AG09319 (cell line): ENCODE results near the gene FHIT.

Experiments used
- DNase-seq: peaks from one replicate; pipeline ENCODE4 v3.0.0-alpha.2; 2010; ENCODE audit warnings: low read depth; ENCODE audit errors: extremely low read depth
- TF ChIP-seq, protein P1 (sequence below): IDR thresholded peaks from 2 replicates; pipeline ENCODE4 v1.5.1; 2011; ENCODE audit warnings: low read depth, mild to moderate bottlenecking, inconsistent platforms, low read length, moderate library complexity

FHIT gene

GRCh38 chr3:60176614-60177013, 1074.6 kb downstream of the FHIT start:
- TF ChIP-seq, protein P1, sequence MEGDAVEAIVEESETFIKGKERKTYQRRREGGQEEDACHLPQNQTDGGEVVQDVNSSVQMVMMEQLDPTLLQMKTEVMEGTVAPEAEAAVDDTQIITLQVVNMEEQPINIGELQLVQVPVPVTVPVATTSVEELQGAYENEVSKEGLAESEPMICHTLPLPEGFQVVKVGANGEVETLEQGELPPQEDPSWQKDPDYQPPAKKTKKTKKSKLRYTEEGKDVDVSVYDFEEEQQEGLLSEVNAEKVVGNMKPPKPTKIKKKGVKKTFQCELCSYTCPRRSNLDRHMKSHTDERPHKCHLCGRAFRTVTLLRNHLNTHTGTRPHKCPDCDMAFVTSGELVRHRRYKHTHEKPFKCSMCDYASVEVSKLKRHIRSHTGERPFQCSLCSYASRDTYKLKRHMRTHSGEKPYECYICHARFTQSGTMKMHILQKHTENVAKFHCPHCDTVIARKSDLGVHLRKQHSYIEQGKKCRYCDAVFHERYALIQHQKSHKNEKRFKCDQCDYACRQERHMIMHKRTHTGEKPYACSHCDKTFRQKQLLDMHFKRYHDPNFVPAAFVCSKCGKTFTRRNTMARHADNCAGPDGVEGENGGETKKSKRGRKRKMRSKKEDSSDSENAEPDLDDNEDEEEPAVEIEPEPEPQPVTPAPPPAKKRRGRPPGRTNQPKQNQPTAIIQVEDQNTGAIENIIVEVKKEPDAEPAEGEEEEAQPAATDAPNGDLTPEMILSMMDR = no peak
- DNase-seq = no peak

GRCh38 chr3:60175680-60176079, 1075.6 kb downstream of the FHIT start:
- DNase-seq = no peak
- TF ChIP-seq, protein P1 = no peak

GRCh38 chr3:60169755-60170154, 1081.5 kb downstream of the FHIT start:
- TF ChIP-seq, protein P1 = no peak
- no peak for DNase-seq

GRCh38 chr3:60167186-60167585, 1084.1 kb downstream of the FHIT start:
- TF ChIP-seq, protein P1 = no peak
- DNase-seq = no peak

- TF ChIP-seq, protein P1 = no peak
- DNase-seq = no peak
Measured at GRCh38 chr3:60160822-60161748, 1090.2 kb downstream of the FHIT start.

GRCh38 chr3:60160111-60160821, 1091.0 kb downstream of the FHIT start:
- TF ChIP-seq, protein P1 = no peak
- DNase-seq = no peak

GRCh38 chr3:60158035-60158434, 1093.2 kb downstream of the FHIT start:
- no peak for DNase-seq
- TF ChIP-seq, protein P1 = no peak
